ENCODE results near the gene PCBP3.

The PCBP3 gene

DNA sequence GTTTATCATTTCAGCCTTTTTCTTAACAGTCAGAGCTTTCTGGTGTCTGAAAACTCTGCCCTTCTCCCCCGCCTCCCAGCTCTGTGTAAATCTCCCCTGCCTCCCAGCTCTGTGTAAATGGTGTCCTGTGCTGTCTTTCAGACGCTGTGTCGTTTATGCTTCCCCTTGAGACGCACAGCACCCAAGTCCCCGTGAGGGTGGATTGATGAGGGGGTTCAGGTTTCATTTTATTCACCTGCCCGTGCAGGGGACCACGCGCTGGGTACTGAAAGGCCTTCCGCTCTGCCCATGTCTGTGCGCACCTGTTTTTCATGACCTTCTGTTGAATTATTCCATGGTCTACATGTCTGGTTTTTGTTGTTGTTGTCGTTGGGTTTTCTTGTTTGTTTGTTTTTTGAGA lies 229.9 kb downstream of the PCBP3 start:
- Histone ChIP-seq H3K79me2 (ENCODE audit: insufficient read depth, low read length) (no peaks in the 10 kb centered on the region), H3K4me3 (ENCODE audit: insufficient read depth, low read length, poor library complexity, severe bottlenecking) (no peak overlapping the region), H3K36me3 (ENCODE audit: low read length) (no peaks in the 10 kb centered on the region), H3K9ac (ENCODE audit: low read length) (no peak overlapping the region), H3K27ac (ENCODE audit: low read depth, low read length) (no peak overlapping the region), H2AFZ (ENCODE audit: low read depth, low read length, severe bottlenecking) (no peak overlapping the region), H3F3A (ENCODE audit: insufficient read depth) (no peaks in the 10 kb centered on the region), H3K9me3 (ENCODE audit: insufficient read depth, low read length) (no peaks in the 10 kb centered on the region), H3K4me2 (ENCODE audit: low read depth, low read length, poor library complexity, severe bottlenecking) (no peak overlapping the region), H3K9me2 (replicated peaks; ENCODE audit: insufficient read depth, low read length) (no peaks in the 10 kb centered on the region), H4K20me1 (ENCODE audit: low read depth, low read length) (no peaks in the 10 kb centered on the region), H3K27me3 (ENCODE audit: low read length) (no peaks in the 10 kb centered on the region)
- TF ChIP-seq, protein P1, sequence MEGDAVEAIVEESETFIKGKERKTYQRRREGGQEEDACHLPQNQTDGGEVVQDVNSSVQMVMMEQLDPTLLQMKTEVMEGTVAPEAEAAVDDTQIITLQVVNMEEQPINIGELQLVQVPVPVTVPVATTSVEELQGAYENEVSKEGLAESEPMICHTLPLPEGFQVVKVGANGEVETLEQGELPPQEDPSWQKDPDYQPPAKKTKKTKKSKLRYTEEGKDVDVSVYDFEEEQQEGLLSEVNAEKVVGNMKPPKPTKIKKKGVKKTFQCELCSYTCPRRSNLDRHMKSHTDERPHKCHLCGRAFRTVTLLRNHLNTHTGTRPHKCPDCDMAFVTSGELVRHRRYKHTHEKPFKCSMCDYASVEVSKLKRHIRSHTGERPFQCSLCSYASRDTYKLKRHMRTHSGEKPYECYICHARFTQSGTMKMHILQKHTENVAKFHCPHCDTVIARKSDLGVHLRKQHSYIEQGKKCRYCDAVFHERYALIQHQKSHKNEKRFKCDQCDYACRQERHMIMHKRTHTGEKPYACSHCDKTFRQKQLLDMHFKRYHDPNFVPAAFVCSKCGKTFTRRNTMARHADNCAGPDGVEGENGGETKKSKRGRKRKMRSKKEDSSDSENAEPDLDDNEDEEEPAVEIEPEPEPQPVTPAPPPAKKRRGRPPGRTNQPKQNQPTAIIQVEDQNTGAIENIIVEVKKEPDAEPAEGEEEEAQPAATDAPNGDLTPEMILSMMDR (IDR thresholded peaks at IDR 0.05; ENCODE audit: insufficient read depth, low read length, poor library complexity, severe bottlenecking): no peak
- TF ChIP-seq EZH2phosphoT487 (conservative IDR thresholded peaks at IDR 0.05; ENCODE audit: low read length): no peak

DNA sequence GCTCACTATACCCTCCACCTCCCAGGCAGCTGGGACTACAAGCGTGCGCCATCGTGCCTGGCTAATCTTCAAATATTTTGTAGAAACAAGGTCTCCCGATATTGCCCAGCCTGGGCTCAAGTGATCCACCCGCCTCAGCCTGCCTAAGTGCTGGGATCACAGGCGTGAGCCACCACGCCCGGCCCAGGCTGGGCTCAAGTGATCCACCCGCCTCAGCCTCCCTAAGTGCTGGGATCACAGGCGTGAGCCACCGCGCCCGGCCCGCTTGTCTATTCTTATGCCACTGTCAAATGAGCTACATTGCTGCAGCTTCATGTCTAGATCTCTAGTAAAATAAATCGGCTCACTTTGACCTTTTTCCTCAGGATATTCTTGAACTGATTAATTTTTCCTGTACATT lies 230.3 kb downstream of the PCBP3 start:
- TF ChIP-seq, protein P1 (IDR thresholded peaks at IDR 0.05; ENCODE audit: insufficient read depth, low read length, poor library complexity, severe bottlenecking): no peak
- no peak for TF ChIP-seq EZH2phosphoT487 (conservative IDR thresholded peaks at IDR 0.05; ENCODE audit: low read length)
- H3K9me3 ChIP-seq (ENCODE audit: insufficient read depth, low read length): no peaks in the 10 kb centered on the region
- no peak overlapping the region for H3K4me3 ChIP-seq (ENCODE audit: insufficient read depth, low read length, poor library complexity, severe bottlenecking)
- no peaks in the 10 kb centered on the region for H3K36me3 ChIP-seq (ENCODE audit: low read length)
- H3K27ac ChIP-seq (ENCODE audit: low read depth, low read length): no peak overlapping the region
- no peak overlapping the region for H2AFZ ChIP-seq (ENCODE audit: low read depth, low read length, severe bottlenecking)
- H3K4me2 ChIP-seq (ENCODE audit: low read depth, low read length, poor library complexity, severe bottlenecking): no peak overlapping the region
- no peaks in the 10 kb centered on the region for H3K79me2 ChIP-seq (ENCODE audit: insufficient read depth, low read length)
- no peaks in the 10 kb centered on the region for H4K20me1 ChIP-seq (ENCODE audit: low read depth, low read length)
- H3K27me3 ChIP-seq (ENCODE audit: low read length): no peaks in the 10 kb centered on the region
- no peaks in the 10 kb centered on the region for H3F3A ChIP-seq (ENCODE audit: insufficient read depth)
- no peaks in the 10 kb centered on the region for H3K9me2 ChIP-seq (replicated peaks; ENCODE audit: insufficient read depth, low read length)
- no peak overlapping the region for H3K9ac ChIP-seq (ENCODE audit: low read length)

DNA sequence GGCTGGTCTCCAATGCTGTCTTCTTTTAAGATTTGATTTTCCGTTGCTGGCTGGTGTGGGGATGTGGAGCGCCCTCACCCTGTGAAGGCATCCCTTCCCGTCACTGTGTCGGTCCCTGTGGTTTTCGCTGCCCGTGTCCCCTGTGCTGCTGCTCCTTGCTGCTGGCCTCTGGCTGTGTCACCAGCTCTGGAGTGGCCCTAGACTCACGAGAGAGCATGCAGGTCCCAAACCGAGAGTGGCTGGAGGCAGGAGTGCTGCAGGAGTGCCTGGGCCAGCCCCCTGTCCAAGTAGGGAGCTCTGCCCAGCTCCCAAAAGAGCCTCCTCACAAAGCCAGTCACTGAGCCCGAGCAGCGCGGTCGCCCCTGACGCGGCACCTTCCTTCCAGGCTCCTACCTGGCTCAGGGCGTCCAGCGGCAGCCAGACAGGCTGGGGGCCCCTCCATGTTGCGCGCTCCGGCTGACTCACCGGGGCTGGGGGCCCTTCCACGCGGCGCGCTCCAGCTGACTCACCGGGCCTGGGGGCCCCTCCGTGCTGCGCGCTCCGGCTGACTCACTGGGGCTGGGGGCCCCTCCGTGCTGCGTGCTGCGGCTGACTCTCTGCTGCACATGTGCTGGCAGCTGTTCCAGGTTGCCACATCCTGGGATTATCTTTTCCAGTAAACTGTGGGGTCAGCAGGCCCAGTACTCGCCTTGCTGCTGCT lies 231.3 kb downstream of the PCBP3 start:
- no peak overlapping the region for H2AFZ ChIP-seq (ENCODE audit: low read depth, low read length, severe bottlenecking)
- H3K9me3 ChIP-seq (ENCODE audit: insufficient read depth, low read length): no peaks in the 10 kb centered on the region
- no peak overlapping the region for H3K4me2 ChIP-seq (ENCODE audit: low read depth, low read length, poor library complexity, severe bottlenecking)
- no peak overlapping the region for H3K27ac ChIP-seq (ENCODE audit: low read depth, low read length)
- no peaks in the 10 kb centered on the region for H4K20me1 ChIP-seq (ENCODE audit: low read depth, low read length)
- no peaks in the 10 kb centered on the region for H3K9me2 ChIP-seq (replicated peaks; ENCODE audit: insufficient read depth, low read length)
- H3K36me3 ChIP-seq (ENCODE audit: low read length): no peaks in the 10 kb centered on the region
- H3K4me3 ChIP-seq (ENCODE audit: insufficient read depth, low read length, poor library complexity, severe bottlenecking): no peak overlapping the region
- H3K79me2 ChIP-seq (ENCODE audit: insufficient read depth, low read length): no peaks in the 10 kb centered on the region
- H3F3A ChIP-seq (ENCODE audit: insufficient read depth): no peaks in the 10 kb centered on the region
- H3K27me3 ChIP-seq (ENCODE audit: low read length): no peaks in the 10 kb centered on the region
- TF ChIP-seq EZH2phosphoT487 (conservative IDR thresholded peaks at IDR 0.05; ENCODE audit: low read length): no peak
- TF ChIP-seq, protein P1 (IDR thresholded peaks at IDR 0.05; ENCODE audit: insufficient read depth, low read length, poor library complexity, severe bottlenecking): no peak
- H3K9ac ChIP-seq (ENCODE audit: low read length): no peak overlapping the region

Data from SU-DHL-6 (cell line).